IMR-90 (cell line): ENCODE measurements around the gene ASCL1. TPM values are rescaled to one million over a fixed set of nuclear protein-coding genes. Genes with fewer than 3 reads are reported as not detected.

Experiments used
- ATAC-seq: fragments of 200-7000 bp; cut with Tn5 transposase; 2 replicates; pipeline ENCODE4 v1.9.1; 2020; ENCODE audit warnings: low read depth, mild to moderate bottlenecking, moderate library complexity
- BruUV-seq: library from RNA; stranded (reverse); fragments of 400-500 nt; replicated peaks from 2 replicates; lab custom pipeline; 2021; lab: Mats Ljungman, UMichigan
- CTCF ChIA-PET: fragments of 300-600 bp; formaldehyde crosslinking; extraction: SDS; loops from one replicate; lab custom pipeline; 2021; ENCODE audit warnings: antibody characterized with exemption; lab: Yijun Ruan, JAX
- POLR2A ChIA-PET: fragments of 300-600 bp; sonication (Branson Sonifier 250); formaldehyde crosslinking; loops from one replicate; lab custom pipeline; 2022; ENCODE audit warnings: antibody characterized with exemption; ENCODE audit not compliant: unreplicated experiment; lab: Charles Lee
- DNase-seq: peaks from one replicate; pipeline ENCODE4 v3.0.0; 2013
- H2AFZ ChIP-seq: replicated peaks from 2 replicates; pipeline ENCODE3; 2013; ENCODE audit warnings: low read length, mild to moderate bottlenecking; ENCODE audit not compliant: poor library complexity
- H2AK5ac ChIP-seq: 2 replicates; pipeline ENCODE4 v1.6.1; 2013; ENCODE audit warnings: low read depth, low read length, inconsistent platforms
- H2AK9ac ChIP-seq: replicated peaks from 2 replicates; pipeline ENCODE3; 2013; ENCODE audit warnings: mild to moderate bottlenecking, low read depth, low read length, moderate library complexity; ENCODE audit not compliant: poor library complexity
- H2BK120ac ChIP-seq: 2 replicates; pipeline ENCODE4 v1.6.1; 2013; ENCODE audit warnings: low read depth, low read length, inconsistent platforms
- H2BK15ac ChIP-seq: 3 replicates; pipeline ENCODE4 v1.6.1; 2013; ENCODE audit warnings: low read depth, low read length, inconsistent platforms
- H2BK20ac ChIP-seq: 2 replicates; pipeline ENCODE4 v1.6.1; 2013; ENCODE audit warnings: low read depth, mild to moderate bottlenecking, inconsistent platforms, low read length, moderate library complexity
- H2BK5ac ChIP-seq: 2 replicates; pipeline ENCODE4 v1.6.1; 2013; ENCODE audit warnings: mild to moderate bottlenecking, low read depth, low read length, inconsistent platforms; ENCODE audit not compliant: poor library complexity, severe bottlenecking
- H3K14ac ChIP-seq: replicated peaks from 2 replicates; pipeline ENCODE4 v1.6.1; 2013; ENCODE audit warnings: low read depth, low read length, inconsistent platforms
- H3K18ac ChIP-seq: 2 replicates; pipeline ENCODE4 v1.6.1; 2013; ENCODE audit warnings: low read depth, low read length, control low read depth
- H3K23ac ChIP-seq: 2 replicates; pipeline ENCODE4 v1.6.1; 2013; ENCODE audit warnings: low read depth, low read length, inconsistent platforms
- H3K27ac ChIP-seq: 2 replicates; pipeline ENCODE4 v1.5.1; 2013; ENCODE audit warnings: mild to moderate bottlenecking, control low read depth, low read length; ENCODE audit not compliant: insufficient read depth
- H3K27me3 ChIP-seq: 2 replicates; pipeline ENCODE4 v1.6.1; 2013; ENCODE audit warnings: low read length; ENCODE audit not compliant: control insufficient read depth, insufficient read depth
- H3K36me3 ChIP-seq: 2 replicates; pipeline ENCODE4 v1.6.1; 2013; ENCODE audit warnings: low read length, mixed read lengths; ENCODE audit not compliant: control insufficient read depth, insufficient read depth
- H3K4ac ChIP-seq: 2 replicates; pipeline ENCODE4 v1.6.1; 2013; ENCODE audit warnings: low read depth, low read length, inconsistent platforms
- H3K4me1 ChIP-seq: 2 replicates; pipeline ENCODE4 v1.6.1; 2013; ENCODE audit warnings: low read length, mixed read lengths; ENCODE audit not compliant: control insufficient read depth, insufficient read depth
- H3K4me2 ChIP-seq: 2 replicates; pipeline ENCODE4 v1.6.1; 2013; ENCODE audit warnings: low read depth, mild to moderate bottlenecking, control low read depth, low read length, moderate library complexity
- H3K4me3 ChIP-seq: 2 replicates; pipeline ENCODE4 v1.5.1; 2013; ENCODE audit warnings: low read depth, mild to moderate bottlenecking, control low read depth, low read length, moderate library complexity; ENCODE audit not compliant: insufficient read depth
- H3K56ac ChIP-seq: 2 replicates; pipeline ENCODE4 v1.6.1; 2013; ENCODE audit warnings: low read length, inconsistent platforms; ENCODE audit not compliant: insufficient read depth; ENCODE audit errors: extremely low read depth
- H3K79me1 ChIP-seq, 2 experiments: 2 replicates each; pipeline ENCODE4 v1.6.1; 2013; ENCODE audit warnings: low read length in 2 of 2, inconsistent platforms in 1 of 2, low read depth in 1 of 2
- H3K9ac ChIP-seq: 2 replicates; pipeline ENCODE4 v1.6.1; 2013; ENCODE audit warnings: low read depth, low read length, control low read depth
- H3K9me1 ChIP-seq: 2 replicates; pipeline ENCODE4 v1.6.1; 2013; ENCODE audit warnings: low read length, inconsistent platforms; ENCODE audit not compliant: insufficient read depth
- H3K9me3 ChIP-seq: 2 replicates; pipeline ENCODE4 v1.6.1; 2013; ENCODE audit warnings: low read length; ENCODE audit not compliant: control insufficient read depth, insufficient read depth
- H4K20me1 ChIP-seq: 2 replicates; pipeline ENCODE4 v1.6.1; 2013; ENCODE audit warnings: low read length, inconsistent platforms; ENCODE audit not compliant: insufficient read depth
- H4K5ac ChIP-seq: 2 replicates; pipeline ENCODE4 v1.6.1; 2013; ENCODE audit warnings: mild to moderate bottlenecking, low read depth, low read length, control low read depth
- H4K8ac ChIP-seq, 2 experiments: 2 replicates each; pipeline ENCODE4 v1.6.1; 2013; ENCODE audit warnings: low read depth in 2 of 2, low read length in 2 of 2, control low read depth in 1 of 2, inconsistent platforms in 1 of 2
- H4K91ac ChIP-seq: 2 replicates; pipeline ENCODE4 v1.6.1; 2013; ENCODE audit warnings: low read depth, low read length, inconsistent platforms; ENCODE audit not compliant: insufficient read depth
- ELK1 ChIP-seq: fragments of 150-350 bp; IDR thresholded peaks from 2 replicates; pipeline ENCODE4 v1.6.1; 2016; ENCODE audit warnings: low read depth, mild to moderate bottlenecking, low read length, moderate library complexity, borderline replicate concordance
- MAZ ChIP-seq: IDR thresholded peaks from 2 replicates; pipeline ENCODE4 v1.6.1; 2012; ENCODE audit warnings: low read depth, mild to moderate bottlenecking, low read length, improper control_type of control experiment, moderate library complexity, borderline replicate concordance
- NFE2L2 ChIP-seq: fragments of 150-350 bp; IDR thresholded peaks from 2 replicates; pipeline ENCODE4 v1.6.1; 2016; ENCODE audit warnings: low read depth, mild to moderate bottlenecking, low read length
- RFX5 ChIP-seq: IDR thresholded peaks from 2 replicates; pipeline ENCODE4 v1.8.0; 2012; ENCODE audit warnings: low read depth, mild to moderate bottlenecking, low read length, moderate library complexity
- SMC3 ChIP-seq: fragments of 150-350 bp; IDR thresholded peaks from 2 replicates; pipeline ENCODE4 v1.6.1; 2016; ENCODE audit warnings: low read depth, mild to moderate bottlenecking, antibody characterized with exemption, low read length, moderate library complexity
- WGBS, 2 experiments: methylation state at CpG; one replicate each; pipeline versions ENCODE4 v1.1.5 to v1.1.7; 2013; ENCODE audit warnings: missing lambda C conversion rate in 2 of 2; ENCODE audit not compliant: insufficient read length in 1 of 2; ENCODE audit errors: extremely low coverage in 2 of 2; 5-methylcytosine and 5-hydroxymethylcytosine counted together
- dilution Hi-C: fragments of 300-500 bp; cut with HindIII; formaldehyde crosslinking; loops from one replicate; pipeline ENCODE4 v1.14.3; 2018; ENCODE audit warnings: low sequenced_read_pairs; ENCODE audit not compliant: unreplicated experiment
- in situ Hi-C: fragments of 300-500 bp; cut with MboI; formaldehyde crosslinking; loops from 3 replicates; pipeline ENCODE4 v1.14.3; 2019; ENCODE audit warnings: low sequenced_read_pairs, inconsistent platforms, mixed read lengths
- intact Hi-C: fragments of 100-400 bp; cut with micrococcal nuclease; formaldehyde crosslinking; loops from 2 replicates; pipeline ENCODE4 v1.10.0; 2022
- polyA plus RNA-seq, 3 experiments: library from polyadenylated mRNA; depleted of rRNA; stranded (reverse); fragments of >200 nt; gene quantifications; 2 replicates each; pipeline ENCODE4 v1.2.3, GENCODE V29; 2012; ENCODE audit warnings: low replicate concordance in 1 of 3
- total RNA-seq: library from RNA; depleted of rRNA; stranded (reverse); fragments of >200 nt; gene quantifications from 2 replicates; pipeline ENCODE4 v1.2.3, GENCODE V29; 2012

Gene ASCL1
- total and polyA plus RNA-seq, 2 of the 4 experiments (the other 2 are of a cell fraction), result not detected

GRCh38 chr12:102958830-102959176 lies 1.3 kb downstream of the ASCL1 start:
- in situ Hi-C loops, result no loop called here
- H3K23ac ChIP-seq, result no peak overlapping the region
- no peak overlapping the region for H2BK120ac ChIP-seq
- peak overlapping the region; percentile 76; the same call in 1 of the 2 replicates for H3K4me2 ChIP-seq
- H3K9ac ChIP-seq, result no peak overlapping the region
- TF ChIP-seq SMC3, result no peak
- TF ChIP-seq RFX5, result no peak
- no peak for TF ChIP-seq MAZ
- no peak for TF ChIP-seq ELK1
- TF ChIP-seq NFE2L2, result no peak
- no TSS peak for BruUV-seq
- no peaks in the 10 kb centered on the region for H3K9me1 ChIP-seq
- no peak overlapping the region for H4K5ac ChIP-seq
- WGBS, 2 experiments, result 0% methylated on average over 1 of the region's 15 CpGs; no CpG with 5 or more reads in 1 of the 2 experiments
- no peak overlapping the region for H2BK20ac ChIP-seq
- no peak overlapping the region for H3K14ac ChIP-seq
- no peaks in the 10 kb centered on the region for H3K4me1 ChIP-seq
- H4K91ac ChIP-seq, result no peak overlapping the region
- no peak overlapping the region for H3K56ac ChIP-seq
- ChIA-PET POLR2A (no interaction called here), CTCF (no interaction called here)
- no peak overlapping the region for H3K27ac ChIP-seq
- H2BK5ac ChIP-seq, result no peak overlapping the region
- intact Hi-C loops, result no loop called here
- H3K18ac ChIP-seq, result no peak overlapping the region
- H3K4ac ChIP-seq, result no peak overlapping the region
- no peak overlapping the region for H4K8ac ChIP-seq
- no peak for ATAC-seq
- no peak overlapping the region for H2AK5ac ChIP-seq
- 0 out of 2 replicates have a peak, but pooled peaks cover 2% of the 10 kb centered on the region for H3K9me3 ChIP-seq
- H3K27me3 ChIP-seq, result peaks cover 53% of the 10 kb centered on the region
- dilution Hi-C loops, result no loop called here
- DNase-seq, result no peak
- H2AK9ac ChIP-seq, result no peak overlapping the region
- no peak overlapping the region for H3K4me3 ChIP-seq
- H2BK15ac ChIP-seq, result no peak overlapping the region
- no peaks in the 10 kb centered on the region for H3K36me3 ChIP-seq
- H3K79me1 ChIP-seq, result no peaks in the 10 kb centered on the region
- H2AFZ ChIP-seq, result peak overlapping the region; percentile 77
- H4K20me1 ChIP-seq, result no peaks in the 10 kb centered on the region
